Psoas muscle (tissue), 8 donors: ENCODE results near the gene AGBL2. TPM values are rescaled to one million over a fixed set of nuclear protein-coding genes. Genes with fewer than 3 reads are reported as not detected.
"Not testable (repeated sequence)": the region's sequence is repeated elsewhere in the genome, so short reads cannot be mapped to it uniquely, and the experiment has no call there.

Experiments used
- ATAC-seq, 4 donors: fragments of 200-7000 bp; cut with Tn5 transposase; one replicate each; pipeline ENCODE4 v1.9.1; 2020; ENCODE audit warnings: moderate library complexity in 3 of 4, mild to moderate bottlenecking in 2 of 4
- DNase-seq, 2 donors: peaks; one replicate each; pipeline ENCODE4 v3.0.0-alpha.2; 2020
- H3K27ac ChIP-seq: fragments of 200-600 bp; one replicate; pipeline ENCODE4 v1.8.0; 2022
- H3K27me3 ChIP-seq, 3 donors: fragments of 200-600 bp in 1 of 3; one replicate each; pipeline versions ENCODE4 v1.6.1 to v1.8.0; 2013 to 2022; ENCODE audit warnings: low read length in 2 of 3, mild to moderate bottlenecking in 2 of 3, moderate library complexity in 1 of 3; ENCODE audit not compliant: insufficient read depth in 3 of 3
- H3K36me3 ChIP-seq, 2 donors: fragments of 200-600 bp in 1 of 2; one replicate each; pipeline versions ENCODE4 v1.6.1 to v1.8.0; 2013 to 2022; ENCODE audit warnings: low read depth in 1 of 2, mild to moderate bottlenecking in 1 of 2, moderate library complexity in 1 of 2; ENCODE audit not compliant: insufficient read depth in 1 of 2
- H3K4me1 ChIP-seq: fragments of 200-600 bp; one replicate; pipeline ENCODE4 v1.8.0; 2022
- H3K4me3 ChIP-seq: fragments of 200-600 bp; one replicate; pipeline ENCODE4 v1.8.0; 2022; ENCODE audit warnings: mild to moderate bottlenecking
- H3K9me3 ChIP-seq: fragments of 200-600 bp; one replicate; pipeline ENCODE4 v1.8.0; 2022
- CTCF ChIP-seq: fragments of 200-600 bp; IDR thresholded peaks from one replicate; pipeline ENCODE4 v1.8.0; 2022; ENCODE audit warnings: antibody characterized with exemption
- WGBS, 3 donors: extraction: QIAGEN DNeasy Blood & Tissue Kit; methylation state at CpG; one replicate each; pipeline versions ENCODE4 v1.1.6 to v1.1.7; 2013; 5-methylcytosine and 5-hydroxymethylcytosine counted together
- intact Hi-C, 2 donors: fragments of 100-400 bp; cut with DNase I; formaldehyde crosslinking; loops; one replicate each; pipeline versions ENCODE4 v1.11.0 to v1.14.2; 2022
- polyA plus RNA-seq, 3 donors: library from polyadenylated mRNA; stranded (reverse); fragments of 200-250 nt; gene quantifications; one replicate each; pipeline ENCODE4 v1.2.3, GENCODE V29; 2013
- total RNA-seq, 4 donors: library from RNA; stranded (reverse); fragmentation: NEBNext Ultra II Directional in 2 of 4; extraction: Animal tissue kit (Norgen Biotek cat#: 25700) in 2 of 4; gene quantifications; one replicate each; pipeline versions ENCODE4 v1.2.1 to v1.2.4, GENCODE V29; 2021 to 2023
- donor health status: healthy with polysubstance abuse.
- donor health status: DM: no; HTN: no; CAD: no; lungs with moderate emphysema.
- donor health status: Bipolar disorder and iron deficiency.
- donor health status: healthy.
- donor health status: DM: yes; HTN: yes; CAD: no.
- donor health status: DM: no; HTN: no; CAD: no.
- donor health status: DM: no; HTN: no; CAD: no.
- donor health status: DM: yes; HTN: yes; CAD: no.

AGBL2 gene
- total and polyA plus RNA-seq, 7 donors: 0.04 to 0.76 (median 0.15) TPM; not detected in 2

GRCh38 chr11:47705721-47706120, 9.4 kb downstream of the AGBL2 start:
- intact Hi-C loops: no loop called here
- no peaks in the 10 kb centered on the region for H3K36me3 ChIP-seq
- DNase-seq: no peak
- TF ChIP-seq CTCF: no peak
- H3K27me3 ChIP-seq: no peaks in the 10 kb centered on the region
- 73 to 80% (median 77%) methylated on average over 1 of the region's 1 CpG for WGBS, 3 donors
- H3K4me3 ChIP-seq: no peak overlapping the region
- no peaks in the 10 kb centered on the region for H3K4me1 ChIP-seq
- no peak for ATAC-seq
- H3K27ac ChIP-seq: no peak overlapping the region
- no peaks in the 10 kb centered on the region for H3K9me3 ChIP-seq

GRCh38 chr11:47691979-47692378, 23.2 kb downstream of the AGBL2 start:
- no peak for ATAC-seq
- no peak overlapping the region for H3K27ac ChIP-seq
- H3K4me1 ChIP-seq: no peaks in the 10 kb centered on the region
- H3K36me3 ChIP-seq: no peaks in the 10 kb centered on the region
- no peak for DNase-seq
- H3K27me3 ChIP-seq: no peaks in the 10 kb centered on the region
- WGBS, 3 donors: 32 to 64% (median 40%) methylated on average over 2 of the region's 2 CpGs
- intact Hi-C loops: no loop called here
- no peak overlapping the region for H3K4me3 ChIP-seq
- no peak for TF ChIP-seq CTCF
- no peaks in the 10 kb centered on the region for H3K9me3 ChIP-seq

- 89 to 95% (median 91%) methylated on average over 5 of the region's 5 CpGs for WGBS, 3 donors
Measured at GRCh38 chr11:47689480-47689879, 25.7 kb downstream of the AGBL2 start.

GRCh38 chr11:47688991-47689390, 26.2 kb downstream of the AGBL2 start:
- no peak for DNase-seq
- intact Hi-C loops: no loop called here
- 80 to 95% (median 90%) methylated on average over 2 of the region's 2 CpGs for WGBS, 3 donors
- no peak for TF ChIP-seq CTCF
- no peaks in the 10 kb centered on the region for H3K4me1 ChIP-seq
- H3K27me3 ChIP-seq: no peaks in the 10 kb centered on the region
- no peak overlapping the region for H3K4me3 ChIP-seq
- no peak overlapping the region for H3K27ac ChIP-seq
- ATAC-seq: no peak
- H3K36me3 ChIP-seq: no peaks in the 10 kb centered on the region
- no peaks in the 10 kb centered on the region for H3K9me3 ChIP-seq

More at GRCh38 chr11:47689480-47689879, 25.7 kb downstream of the AGBL2 start:
- Histone ChIP-seq H3K36me3 (no peaks in the 10 kb centered on the region), H3K4me3 (no peak overlapping the region), H3K9me3 (no peaks in the 10 kb centered on the region), H3K27me3 (no peaks in the 10 kb centered on the region), H3K4me1 (no peaks in the 10 kb centered on the region), H3K27ac (no peak overlapping the region)
- TF ChIP-seq CTCF: no peak
- DNase-seq (no peak), ATAC-seq (no peak)
- intact Hi-C loops: no loop called here

GRCh38 chr11:47688111-47688510, 27.1 kb downstream of the AGBL2 start:
- H3K9me3 ChIP-seq: no peaks in the 10 kb centered on the region
- DNase-seq (no peak), ATAC-seq (no peak)
- H3K36me3 ChIP-seq: no peaks in the 10 kb centered on the region
- H3K27ac ChIP-seq: no peak overlapping the region
- no peak overlapping the region for H3K4me3 ChIP-seq
- H3K4me1 ChIP-seq: no peaks in the 10 kb centered on the region
- no peak for TF ChIP-seq CTCF
- 89 to 91% (median 90%) methylated on average over 4 of the region's 4 CpGs for WGBS, 3 donors
- no peaks in the 10 kb centered on the region for H3K27me3 ChIP-seq
- intact Hi-C loops: no loop called here

GRCh38 chr11:47686704-47687103, 28.5 kb downstream of the AGBL2 start:
- H3K27me3 ChIP-seq, H3K4me1 ChIP-seq, ATAC-seq, DNase-seq, intact Hi-C loops, H3K27ac ChIP-seq, H3K4me3 ChIP-seq, H3K9me3 ChIP-seq, H3K36me3 ChIP-seq: not testable (repeated sequence)
- 51 to 73% (median 62%) methylated on average over 3 of the region's 3 CpGs for WGBS, 3 donors
